GM21825 (cell line): ENCODE measurements around the gene ACP4.
"Not testable (repeated sequence)": the region's sequence is repeated elsewhere in the genome, so short reads cannot be mapped to it uniquely, and the experiment has no call there.

Experiments used
- ATAC-seq: cut with Tn5 transposase; IDR thresholded peaks from one replicate; pipeline ENCODE4 v1.9.1; 2021; ENCODE audit warnings: mild to moderate bottlenecking, moderate library complexity; ENCODE audit not compliant: unreplicated experiment

The ACP4 gene

GRCh38 chr19:50776131-50776530 lies 14.1 kb upstream of the ACP4 start:
- ATAC-seq = no peak

DNA sequence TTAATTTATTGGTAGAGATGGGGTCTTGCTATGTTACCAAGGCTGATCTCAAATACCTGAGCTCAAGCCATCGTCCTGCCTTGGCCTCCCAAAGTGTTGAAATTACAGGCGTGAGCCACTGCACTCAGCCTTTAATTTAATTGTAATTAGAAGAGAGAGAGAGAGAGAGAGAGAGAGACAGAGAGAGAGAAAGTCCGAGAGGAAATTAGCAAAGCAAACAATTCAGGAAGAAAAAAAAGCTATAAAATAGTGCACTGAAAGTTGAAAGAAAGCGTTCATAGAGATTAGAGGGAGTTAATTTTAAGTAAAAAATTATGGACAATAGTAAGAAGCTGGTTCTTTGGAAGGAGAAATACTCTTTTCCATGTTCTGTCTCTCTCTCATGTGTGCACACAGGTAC lies 13.0 kb upstream of the ACP4 start:
- ATAC-seq = no peak

DNA sequence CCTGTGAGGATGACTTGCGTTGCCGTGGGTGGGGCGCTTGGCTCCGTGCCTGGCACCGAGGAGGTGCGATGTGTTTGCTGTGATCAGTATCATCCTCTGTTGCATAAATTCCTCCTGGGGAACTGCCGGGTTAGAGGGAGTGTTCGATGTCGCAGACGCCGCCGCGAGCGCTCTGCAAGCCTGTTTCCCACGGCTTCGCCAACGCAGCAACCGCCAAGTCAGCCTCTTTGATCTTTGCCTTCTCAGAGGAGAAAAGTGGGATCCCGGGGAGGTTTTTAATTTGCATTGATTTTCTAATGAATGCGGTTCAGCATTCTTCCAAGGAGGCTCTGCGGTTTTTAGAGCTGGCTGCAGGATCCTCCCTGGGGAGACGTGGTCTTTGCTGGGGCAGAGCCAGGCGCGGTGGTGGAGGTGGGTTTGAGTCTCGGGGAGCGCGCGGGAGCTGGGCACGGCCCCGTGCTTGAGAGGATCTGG lies 12.3 kb upstream of the ACP4 start:
- no peak for ATAC-seq

DNA sequence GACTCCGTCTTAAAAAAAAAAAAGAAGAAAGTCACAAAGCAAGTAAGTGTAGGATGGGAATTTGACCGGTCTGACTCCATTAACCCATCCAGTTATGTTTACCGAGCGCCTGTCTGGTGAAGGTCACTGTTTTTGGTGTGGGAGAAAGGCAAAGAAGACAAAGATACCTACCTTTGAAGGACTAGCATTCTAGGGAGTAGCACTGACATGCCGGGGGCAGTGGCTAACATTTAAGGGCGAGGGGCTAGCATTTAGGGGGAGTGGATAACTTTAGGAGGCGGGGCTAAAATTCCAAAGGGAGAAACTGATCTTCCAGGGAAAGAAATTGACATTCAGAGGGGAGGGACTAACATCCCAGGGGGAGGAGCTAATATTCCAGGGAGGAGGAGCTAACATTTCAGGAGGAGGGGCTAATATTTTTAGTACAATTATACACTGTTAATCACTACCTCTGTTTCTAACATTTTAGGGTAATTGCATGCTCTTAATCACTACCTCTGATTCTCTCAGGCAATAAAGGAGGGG lies 11.2 kb upstream of the ACP4 start:
- ATAC-seq = no peak

DNA sequence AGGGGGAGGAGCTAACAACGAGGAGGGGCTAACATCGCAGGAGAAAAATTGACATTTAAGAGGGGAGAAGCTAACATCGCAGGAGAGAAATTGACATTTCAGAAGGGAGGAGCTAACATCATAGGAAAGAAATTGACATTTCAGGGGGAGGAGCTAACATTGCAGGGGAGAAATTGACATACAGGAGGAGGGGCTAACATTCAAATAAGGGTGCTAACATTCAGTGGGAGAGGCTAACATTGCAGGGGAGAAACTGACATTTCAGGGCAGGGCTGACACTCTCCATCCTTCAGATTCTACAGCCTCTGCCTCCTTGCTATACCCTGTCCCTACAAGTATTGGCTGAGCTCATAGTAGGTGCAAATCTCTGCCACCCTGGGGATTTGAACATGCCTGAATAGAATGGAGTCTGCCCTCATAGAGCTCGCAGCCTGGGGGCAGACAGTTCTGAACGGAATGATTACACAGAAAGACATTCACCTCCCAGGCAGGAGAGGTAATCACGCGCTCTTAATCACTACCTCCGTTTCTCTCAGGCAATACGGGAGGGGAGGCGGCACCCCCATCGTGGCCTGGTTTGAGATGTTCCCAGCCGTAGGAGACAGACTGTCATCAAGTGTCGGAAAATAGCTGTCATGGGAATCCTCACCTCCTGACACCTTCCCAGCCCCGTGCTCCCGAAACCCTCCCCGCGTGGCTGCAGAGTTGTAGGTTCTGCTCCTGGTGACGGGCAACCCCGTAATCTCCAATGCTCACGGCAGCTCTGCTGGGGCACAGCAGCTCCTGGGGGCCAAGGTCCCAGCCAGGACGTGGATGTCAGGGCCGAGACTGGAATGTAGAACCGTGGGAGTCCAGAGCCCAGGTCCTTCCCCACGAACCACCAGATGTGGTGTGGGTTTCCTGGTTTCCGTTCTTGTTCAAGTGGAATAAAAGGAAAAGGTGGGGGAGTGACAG lies 10.4 kb upstream of the ACP4 start:
- ATAC-seq = no peak

DNA sequence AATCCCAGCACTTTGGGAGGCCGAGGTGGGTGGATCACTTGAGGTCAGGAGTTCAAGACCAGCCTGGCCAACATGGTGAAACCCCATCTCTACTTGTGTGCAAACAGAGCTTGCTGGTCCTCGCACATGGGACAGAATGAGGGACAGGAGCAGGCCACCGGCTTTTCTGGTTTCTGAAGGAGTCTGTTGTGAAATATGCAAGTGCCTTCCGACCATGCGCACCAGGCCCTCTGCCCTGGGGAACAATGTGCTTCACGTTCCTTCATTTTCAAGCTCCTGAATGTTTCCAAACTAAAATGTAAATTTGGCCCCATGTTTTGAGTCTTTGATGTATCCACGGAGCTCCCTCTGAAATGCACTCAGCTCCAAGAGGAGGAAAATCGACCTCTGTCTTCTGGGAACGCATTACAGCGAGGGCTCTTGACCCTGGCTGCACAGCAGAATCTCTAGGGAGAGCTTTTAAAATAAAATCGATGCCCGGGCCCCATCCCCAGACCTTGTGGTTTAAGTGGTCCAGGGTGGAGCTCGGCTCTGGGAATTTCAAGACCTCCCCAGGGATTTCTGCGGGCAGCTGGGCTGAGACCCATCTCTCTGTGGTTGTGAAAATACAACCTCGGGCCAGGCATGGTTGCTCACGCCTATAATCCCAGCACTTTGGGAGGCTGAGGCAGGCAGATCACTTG lies 9.3 kb upstream of the ACP4 start:
- ATAC-seq = no peak

GRCh38 chr19:50783848-50784152 lies 6.4 kb upstream of the ACP4 start:
- not testable (repeated sequence) for ATAC-seq

- ATAC-seq = no peak
Measured at GRCh38 chr19:50784710-50785109, 5.5 kb upstream of the ACP4 start.

GRCh38 chr19:50785329-50785728 lies 4.9 kb upstream of the ACP4 start:
- no peak for ATAC-seq

DNA sequence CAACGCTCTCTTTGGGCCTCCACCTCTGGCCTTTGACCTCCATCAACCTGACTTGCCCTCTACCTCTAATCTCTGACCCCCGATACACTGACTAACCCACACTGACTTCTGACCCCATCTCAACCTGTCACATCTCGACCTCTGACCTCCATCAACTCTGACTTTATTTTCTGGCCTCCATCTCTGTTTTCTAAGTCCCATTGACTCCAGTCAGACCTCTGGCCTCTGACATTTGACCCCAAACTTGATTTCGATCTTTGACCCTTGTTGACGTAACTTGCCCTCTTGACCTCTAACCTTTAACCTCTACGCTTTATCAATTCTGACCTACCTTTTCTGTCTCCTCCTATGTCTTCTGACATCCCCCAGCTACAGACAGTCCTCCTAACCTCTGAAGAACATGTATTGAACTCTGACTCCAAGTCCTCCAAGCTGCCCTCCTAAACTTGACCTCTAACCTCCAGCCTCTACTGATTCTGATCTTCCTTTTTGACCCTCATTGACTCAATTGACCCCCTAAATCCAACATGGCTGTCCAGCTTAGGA lies 780 bp downstream of the ACP4 start:
- ATAC-seq = no peak

- ATAC-seq = no peak
Measured at GRCh38 chr19:50791594-50792271, 1.5 kb downstream of the ACP4 start.

- ATAC-seq = no peak
Measured at GRCh38 chr19:50792272-50793250, 2.3 kb downstream of the ACP4 start.

DNA sequence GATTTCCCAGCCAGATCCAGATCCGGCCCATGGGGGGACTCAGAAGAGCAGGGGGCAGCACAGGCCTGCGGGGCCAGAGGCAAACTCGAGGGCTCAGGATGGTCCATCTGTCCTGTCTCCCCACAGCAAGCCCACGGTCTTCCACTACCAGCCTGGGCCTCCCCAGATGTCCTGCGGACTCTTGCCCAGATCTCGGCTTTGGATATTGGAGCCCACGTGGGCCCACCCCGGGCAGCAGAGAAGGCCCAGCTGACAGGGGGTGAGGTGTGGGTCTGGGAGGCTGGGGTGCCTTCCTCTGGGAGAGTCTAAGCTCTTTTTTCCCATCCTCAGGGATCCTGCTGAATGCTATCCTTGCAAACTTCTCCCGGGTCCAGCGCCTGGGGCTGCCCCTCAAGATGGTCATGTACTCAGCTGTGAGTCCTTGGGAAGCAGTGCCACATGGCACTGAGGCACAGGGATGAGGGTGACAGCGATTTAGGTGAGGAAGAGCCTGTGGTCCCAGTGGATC lies 3.4 kb downstream of the ACP4 start:
- ATAC-seq = no peak

- ATAC-seq = no peak
Measured at GRCh38 chr19:50794074-50794875, 4.1 kb downstream of the ACP4 start.

DNA sequence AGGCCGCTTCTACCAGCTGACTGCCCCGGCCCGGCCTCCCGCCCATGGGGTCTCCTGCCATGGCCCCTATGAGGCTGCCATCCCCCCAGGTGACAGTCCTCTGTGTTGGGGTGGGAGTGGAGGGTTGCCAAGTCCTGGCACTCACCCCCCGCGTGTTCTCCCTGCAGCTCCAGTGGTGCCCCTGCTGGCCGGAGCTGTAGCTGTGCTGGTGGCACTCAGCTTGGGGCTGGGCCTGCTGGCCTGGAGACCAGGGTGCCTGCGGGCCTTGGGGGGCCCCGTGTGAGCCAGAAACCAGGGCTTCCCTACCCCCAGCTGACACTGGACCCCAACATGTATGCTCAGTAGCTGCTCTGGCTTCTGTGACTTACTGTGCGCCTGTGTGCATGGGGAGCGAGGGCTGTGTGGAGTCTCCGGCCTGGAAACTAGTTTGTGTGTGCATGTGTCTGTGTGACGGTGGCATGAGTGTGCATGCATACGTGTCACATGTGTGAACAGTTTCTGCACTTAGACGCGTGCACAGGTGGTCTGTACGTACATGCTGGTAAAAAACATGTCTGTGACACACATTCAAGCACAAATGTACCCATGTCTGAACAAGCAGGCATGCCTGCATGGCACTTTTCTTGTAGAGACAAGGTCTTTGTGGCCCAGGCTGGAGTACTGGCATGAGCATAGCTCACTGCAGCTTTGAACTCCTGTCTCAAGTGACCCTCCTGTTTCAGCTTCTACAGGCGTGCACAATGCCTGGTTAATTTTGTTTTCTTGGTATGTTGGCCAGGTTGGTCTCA lies 4.9 kb downstream of the ACP4 start:
- no peak for ATAC-seq

DNA sequence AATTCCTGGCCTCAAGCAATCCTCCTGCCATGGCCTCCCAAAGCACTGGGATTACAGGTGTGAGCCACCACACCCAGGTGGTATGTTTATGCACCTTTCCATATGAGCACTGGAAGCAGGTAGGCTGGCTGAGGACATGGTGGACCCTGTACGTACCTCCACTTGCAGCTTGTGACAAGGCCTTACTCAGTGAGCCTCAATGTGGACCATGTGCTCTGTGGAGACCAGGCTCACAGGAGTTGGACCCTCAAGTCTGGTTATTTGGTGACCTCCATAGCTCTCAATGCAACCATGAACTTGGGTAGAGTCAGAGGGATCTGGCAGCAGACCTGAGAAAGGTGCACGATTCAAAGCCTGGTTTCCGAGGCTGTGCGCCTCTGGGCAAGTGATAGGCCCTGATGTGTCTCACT lies 5.5 kb downstream of the ACP4 start:
- ATAC-seq = no peak

DNA sequence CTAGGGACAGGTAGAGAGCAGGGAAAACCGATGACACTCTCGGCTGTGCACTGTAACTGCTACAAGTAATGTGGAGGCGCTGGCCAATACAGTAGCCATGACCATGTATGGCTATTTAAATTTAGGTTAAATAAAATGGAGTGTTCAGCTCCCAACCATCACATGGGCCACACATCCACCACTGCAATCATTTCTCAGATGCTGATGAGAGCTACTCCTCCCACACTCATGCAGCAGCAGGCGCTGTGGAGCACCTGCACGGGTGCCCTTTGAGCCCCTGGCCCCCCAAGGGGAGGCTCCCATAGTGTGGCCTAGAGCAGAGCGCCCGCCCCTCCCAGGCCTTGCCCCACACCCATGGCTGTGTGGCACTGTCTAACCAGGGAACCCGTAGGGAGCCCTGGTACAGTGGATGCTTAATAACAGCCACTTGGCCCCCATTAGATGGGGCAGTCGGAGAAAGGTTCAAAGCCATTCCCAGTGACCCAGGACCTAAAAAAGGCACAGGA lies 6.0 kb downstream of the ACP4 start:
- ATAC-seq = no peak
